Fibroblast of gingiva (primary cell): ENCODE measurements around the gene KCNAB1.

Experiments
- DNase-seq: peaks from one replicate; pipeline ENCODE4 v3.0.0-alpha.2; 2011; ENCODE audit warnings: low read depth

The KCNAB1 gene

GRCh38 chr3:156317462-156318074 is 197.2 kb downstream of the KCNAB1 start:
- DNase-seq = no peak

- DNase-seq = no peak
These were observed 201.6 kb downstream of the KCNAB1 start for GRCh38 chr3:156321945-156322344.

- DNase-seq = peak; percentile 49
These were observed 203.1 kb downstream of the KCNAB1 start for GRCh38 chr3:156323466-156323865.

- DNase-seq = no peak
These were observed 210.0 kb downstream of the KCNAB1 start for GRCh38 chr3:156330415-156330814.

- DNase-seq = no peak
These were observed 211.9 kb downstream of the KCNAB1 start for GRCh38 chr3:156332304-156332703.

GRCh38 chr3:156334841-156335545 is 214.6 kb downstream of the KCNAB1 start:
- no peak for DNase-seq

- no peak for DNase-seq
These were observed 219.1 kb downstream of the KCNAB1 start for GRCh38 chr3:156339491-156339890.

GRCh38 chr3:156341332-156341731 is 221.0 kb downstream of the KCNAB1 start:
- DNase-seq = no peak

- DNase-seq = no peak
These were observed 221.5 kb downstream of the KCNAB1 start for GRCh38 chr3:156341831-156342416.

GRCh38 chr3:156344215-156344614 is 223.8 kb downstream of the KCNAB1 start:
- no peak for DNase-seq

- DNase-seq = no peak
These were observed 228.7 kb downstream of the KCNAB1 start for GRCh38 chr3:156349111-156349510.

GRCh38 chr3:156349978-156350377 is 229.6 kb downstream of the KCNAB1 start:
- DNase-seq = no peak

GRCh38 chr3:156350781-156351180 is 230.4 kb downstream of the KCNAB1 start:
- DNase-seq = no peak

- DNase-seq = no peak
These were observed 231.4 kb downstream of the KCNAB1 start for GRCh38 chr3:156351783-156352182.

GRCh38 chr3:156352728-156353127 is 232.3 kb downstream of the KCNAB1 start:
- DNase-seq = no peak

- DNase-seq = peak; percentile 3
These were observed 233.2 kb downstream of the KCNAB1 start for GRCh38 chr3:156353563-156353962.

- DNase-seq = peak; percentile 3
These were observed 236.4 kb downstream of the KCNAB1 start for GRCh38 chr3:156356537-156357363.

- DNase-seq = no peak
These were observed 237.9 kb downstream of the KCNAB1 start for GRCh38 chr3:156358232-156358631.

GRCh38 chr3:156359368-156359767 is 239.0 kb downstream of the KCNAB1 start:
- DNase-seq = no peak

GRCh38 chr3:156360083-156360482 is 239.7 kb downstream of the KCNAB1 start:
- DNase-seq = no peak

- DNase-seq = no peak
These were observed 240.6 kb downstream of the KCNAB1 start for GRCh38 chr3:156360963-156361362.

GRCh38 chr3:156366559-156366958 is 246.2 kb downstream of the KCNAB1 start:
- no peak for DNase-seq

- DNase-seq = no peak
These were observed 247.8 kb downstream of the KCNAB1 start for GRCh38 chr3:156368189-156368588.
